Left renal cortex interstitium (tissue), 4 donors: ENCODE results near the gene CBX4. TPM values are rescaled to one million over a fixed set of nuclear protein-coding genes. Genes with fewer than 3 reads are reported as not detected.

Experiments used
- DNase-seq, 4 donors: peaks; one replicate each; pipeline ENCODE4 v3.0.0-alpha.2; 2013; ENCODE audit warnings: low read depth in 4 of 4, low spot score in 2 of 4, missing footprints in 1 of 4
- polyA plus RNA-seq, 4 donors: library from polyadenylated mRNA; unstranded; fragments of 120-200 nt; gene quantifications; one replicate each; pipeline ENCODE4 v1.2.1, GENCODE V29; 2013; ENCODE audit not compliant: insufficient read length in 4 of 4

Gene CBX4
- polyA plus RNA-seq, 4 donors, result 11.9 to 17.4 (median 14.6) TPM

DNA sequence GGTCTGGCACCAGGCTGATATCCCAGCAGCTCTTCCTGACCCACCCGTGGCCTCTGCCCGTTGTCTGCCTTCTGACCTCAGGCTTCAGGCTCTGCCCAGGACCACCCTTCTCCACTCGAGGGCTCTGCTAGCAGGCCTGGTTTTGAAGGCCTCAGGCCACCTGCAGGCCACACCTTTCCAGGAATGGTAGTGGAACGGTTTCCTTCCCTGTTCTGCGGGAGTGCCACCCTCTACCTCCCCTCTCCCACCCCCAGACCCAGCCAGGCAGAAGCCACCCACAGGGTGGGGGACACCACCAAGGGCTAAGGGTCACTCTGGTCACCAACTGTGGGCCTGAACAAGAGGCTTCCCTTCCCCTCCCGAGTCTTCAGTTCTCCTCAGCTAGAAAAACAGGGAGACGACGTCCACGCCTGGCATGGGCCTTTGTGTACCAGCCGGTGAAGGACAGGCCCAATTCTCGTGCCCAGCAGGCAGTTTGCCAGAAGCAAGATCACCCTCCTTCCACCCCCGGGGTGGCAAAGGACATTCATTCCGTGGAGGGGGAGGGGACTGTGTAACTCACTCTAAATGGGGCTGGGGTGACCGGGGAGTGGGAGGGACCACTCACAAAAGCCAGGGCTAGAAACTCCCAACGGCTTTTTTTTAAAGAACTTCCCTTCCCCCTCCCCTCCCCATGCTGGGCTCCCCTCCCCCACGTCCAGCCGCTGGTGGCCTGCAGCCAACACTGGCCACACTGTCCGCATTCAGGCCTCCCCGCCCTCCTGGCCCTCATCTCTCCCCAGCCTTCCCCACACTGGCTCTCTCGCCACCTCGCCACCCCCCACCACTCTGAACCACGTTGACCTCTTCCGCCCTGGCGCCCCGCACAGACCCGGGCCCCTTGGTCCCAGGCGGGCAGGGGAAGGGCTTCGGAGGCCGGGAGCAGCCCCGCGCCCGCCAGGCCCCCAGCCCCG, 7.7 kb downstream of the CBX4 start:
- DNase-seq, result no peak

DNA sequence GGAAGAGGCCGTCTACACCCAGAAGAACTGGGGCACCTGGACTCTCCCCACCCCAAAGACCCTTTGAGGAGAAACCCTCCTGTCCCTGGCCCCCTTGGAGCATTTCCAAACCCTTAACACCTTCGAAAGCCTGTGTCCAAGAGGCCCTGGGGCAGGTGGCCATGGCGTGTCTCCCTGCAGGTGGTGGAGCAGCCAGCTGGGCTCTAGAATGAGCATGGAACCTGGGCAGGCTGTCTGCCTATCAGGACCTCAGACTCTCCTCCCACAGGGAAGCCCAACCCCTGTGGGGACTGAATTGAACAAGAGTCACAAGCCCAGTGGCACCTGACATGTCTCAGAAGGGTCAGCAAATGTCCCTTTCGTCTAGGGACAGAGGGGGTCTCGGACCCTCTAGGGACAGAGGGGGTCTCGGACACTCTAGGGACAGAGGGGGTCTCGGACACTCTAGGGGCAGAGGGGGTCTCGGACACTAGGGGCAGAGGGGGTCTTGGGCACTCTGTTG, 8.4 kb downstream of the CBX4 start:
- DNase-seq, result no peak

DNA sequence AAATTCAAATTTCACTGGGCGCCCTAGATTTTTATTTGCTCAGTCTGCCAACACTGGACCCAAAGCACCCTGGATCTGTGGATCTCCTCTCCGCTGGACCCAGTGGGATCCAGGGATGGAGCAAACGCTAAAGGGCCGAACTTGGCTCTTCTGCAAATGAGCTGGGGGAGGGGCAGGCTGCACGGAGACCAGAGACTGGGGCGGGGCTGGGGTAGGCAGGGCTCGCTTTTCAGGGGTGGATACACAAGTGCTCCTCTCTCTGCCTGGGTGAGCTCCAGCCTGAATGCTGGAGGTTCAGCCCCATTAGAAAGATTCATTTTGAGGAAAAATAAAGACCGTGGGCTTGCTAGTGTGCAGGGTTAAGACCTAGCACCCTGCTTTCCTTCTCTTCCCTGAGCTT, 8.9 kb downstream of the CBX4 start:
- no peak for DNase-seq

DNA sequence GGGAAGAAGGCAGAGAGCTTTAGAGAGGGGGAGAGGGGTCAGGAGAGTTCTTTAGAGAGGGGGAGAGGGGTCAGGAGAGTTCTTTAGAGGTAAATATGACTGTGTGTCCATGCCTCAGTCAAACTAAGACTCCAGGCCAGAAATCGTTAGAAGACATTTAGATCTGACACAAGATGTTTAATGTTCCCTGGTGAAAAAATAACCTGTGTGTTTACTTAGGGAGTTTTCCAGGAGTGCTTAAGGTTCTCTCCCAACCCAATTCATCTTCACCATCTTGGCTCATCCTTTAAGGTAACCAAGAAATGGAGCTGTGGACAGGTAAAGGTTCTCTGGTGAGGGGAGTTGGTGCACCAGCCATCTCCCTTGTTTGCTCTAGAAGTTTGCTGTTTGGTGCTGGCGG, 9.8 kb downstream of the CBX4 start:
- DNase-seq, result no peak

DNA sequence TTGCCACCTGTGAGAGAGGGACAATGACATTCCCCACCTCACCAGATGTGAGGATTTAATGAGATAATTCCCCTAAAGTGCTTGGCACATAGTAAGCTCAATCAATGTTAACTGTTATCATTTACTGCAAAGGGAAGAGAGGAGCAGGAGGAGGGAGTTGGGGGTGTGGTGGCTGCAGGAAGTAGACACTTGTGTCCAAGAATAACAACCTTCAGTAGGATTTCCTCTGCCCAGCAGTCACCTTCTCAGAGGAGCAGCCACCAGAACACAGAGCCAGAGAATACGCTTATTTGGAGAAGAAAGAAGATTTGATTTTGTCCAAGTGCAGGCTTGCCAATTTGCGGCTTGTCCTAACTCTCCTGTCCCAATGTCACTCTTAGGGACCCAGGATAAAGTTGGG, 10.2 kb downstream of the CBX4 start:
- no peak for DNase-seq

DNA sequence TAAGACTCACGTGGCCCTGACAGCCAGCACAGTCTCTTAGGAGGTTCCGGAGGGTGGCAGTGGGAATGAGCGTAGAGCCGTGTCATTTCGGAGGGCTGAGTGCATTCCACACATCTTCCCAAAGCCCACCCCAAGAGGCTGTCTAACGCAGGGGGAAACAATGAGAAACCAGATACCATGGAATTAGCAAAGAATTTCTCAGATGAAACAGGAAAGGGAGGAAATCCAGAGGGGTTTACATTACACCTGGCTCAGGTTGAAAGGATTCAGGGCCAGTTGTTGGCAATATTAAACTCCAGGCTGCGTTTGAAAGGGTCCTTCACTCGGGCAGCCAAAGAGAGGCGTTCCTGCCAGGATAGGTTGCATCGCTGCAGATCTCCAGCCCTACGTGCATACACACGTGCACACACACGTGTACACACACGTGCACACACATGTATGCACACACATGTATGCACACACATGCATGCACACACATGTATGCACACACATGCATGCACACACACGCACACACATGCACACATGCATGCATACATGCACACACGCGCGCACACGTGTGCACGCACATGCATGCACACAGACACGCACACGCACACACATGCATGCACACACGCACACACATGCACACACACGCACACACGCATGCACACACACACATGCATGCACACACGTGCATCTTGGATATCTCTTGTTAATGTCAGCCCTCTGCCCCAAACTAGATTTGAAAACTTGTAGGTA, 12.2 kb downstream of the CBX4 start:
- no peak for DNase-seq

DNA sequence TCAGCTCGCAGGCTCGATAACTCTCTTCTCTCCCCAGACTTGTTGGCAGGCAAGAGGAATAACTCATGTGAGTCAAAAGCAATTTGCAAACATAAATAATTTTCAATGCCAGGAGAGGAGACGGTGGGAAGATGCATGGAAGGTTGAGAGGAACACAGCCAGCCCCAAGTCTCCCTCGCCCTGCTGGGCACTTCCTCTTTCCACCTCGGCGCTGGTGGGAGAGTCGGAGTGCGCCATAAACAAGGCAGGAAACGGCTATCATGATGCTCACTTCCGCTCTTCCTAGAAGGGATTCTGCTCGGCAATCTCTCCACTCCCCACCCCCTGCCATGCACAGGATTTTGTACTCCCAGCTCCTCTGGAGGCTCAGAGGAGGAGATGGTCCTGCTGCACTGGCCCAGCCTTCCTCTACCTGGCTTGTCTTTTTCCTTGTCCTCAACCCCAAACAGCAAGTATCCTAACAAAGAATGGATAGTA, 13.0 kb downstream of the CBX4 start:
- DNase-seq, result no peak

DNA sequence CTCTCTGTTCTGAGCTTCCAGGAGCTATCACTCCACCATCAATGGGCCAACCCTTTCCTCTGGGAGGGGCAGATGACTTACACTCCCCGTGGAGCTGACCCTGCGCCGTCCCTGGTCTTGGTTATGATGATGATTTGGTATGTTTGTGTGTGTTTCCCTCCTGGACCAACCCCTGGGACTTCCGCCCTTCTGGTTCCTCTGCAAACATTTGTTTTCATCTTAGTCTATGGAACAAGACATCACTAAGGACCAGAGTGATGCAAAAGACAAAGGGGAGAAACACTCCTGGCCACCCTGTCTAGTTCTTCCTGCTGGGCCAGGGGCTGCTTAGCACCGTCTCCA, 13.7 kb downstream of the CBX4 start:
- no peak for DNase-seq

DNA sequence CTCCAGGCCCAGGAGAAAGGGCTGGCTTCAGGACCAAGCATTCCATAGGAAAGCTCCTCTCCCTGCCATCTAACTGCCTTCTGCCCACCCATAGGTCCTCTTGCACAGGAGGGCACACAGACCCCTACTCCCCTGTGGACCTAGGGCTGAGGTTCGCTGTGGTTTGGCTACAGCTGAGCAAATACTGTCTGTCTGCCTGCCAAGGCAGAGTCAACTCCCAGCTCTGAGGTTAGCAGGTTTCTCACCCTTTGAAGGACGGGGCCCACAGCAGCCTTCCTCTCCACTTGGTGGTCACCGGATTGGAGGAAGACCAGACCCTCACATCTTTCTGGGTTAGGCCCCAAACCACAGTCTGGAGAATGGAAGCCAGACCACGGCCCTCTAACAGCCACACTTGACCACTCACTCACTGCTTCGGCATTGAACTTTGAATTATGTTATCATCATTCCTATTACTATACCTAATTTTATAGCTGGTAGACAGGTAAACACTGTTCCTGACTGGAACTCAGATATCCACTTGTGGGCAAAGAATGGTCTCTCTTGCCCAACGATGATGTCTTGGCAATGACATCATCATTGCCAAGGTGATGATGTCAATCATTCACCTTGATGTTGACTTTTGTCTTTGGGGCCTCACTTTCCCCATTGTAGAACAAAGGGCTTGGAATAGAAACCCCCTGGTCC, 14.2 kb downstream of the CBX4 start:
- DNase-seq, result no peak

DNA sequence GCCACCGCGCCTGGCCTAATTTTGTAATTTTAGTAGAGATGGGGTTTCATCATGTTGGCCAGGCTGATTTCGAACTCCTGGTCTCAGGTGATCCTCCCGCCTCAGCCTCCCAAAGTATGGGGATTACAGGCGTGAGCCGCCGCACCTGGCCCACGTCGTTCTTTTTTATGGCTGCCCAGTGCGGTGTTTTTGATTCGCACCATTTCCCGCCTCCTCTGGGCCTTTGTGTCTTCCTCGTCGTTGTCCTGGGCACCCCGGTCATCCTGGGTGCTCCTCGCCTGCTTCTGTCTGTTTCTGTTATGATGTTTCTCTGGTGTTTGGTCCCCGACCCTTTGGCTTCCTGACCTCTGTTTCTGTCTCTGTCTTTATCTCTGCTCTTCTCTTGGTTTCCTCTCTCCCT, 15.0 kb downstream of the CBX4 start:
- no peak for DNase-seq

DNA sequence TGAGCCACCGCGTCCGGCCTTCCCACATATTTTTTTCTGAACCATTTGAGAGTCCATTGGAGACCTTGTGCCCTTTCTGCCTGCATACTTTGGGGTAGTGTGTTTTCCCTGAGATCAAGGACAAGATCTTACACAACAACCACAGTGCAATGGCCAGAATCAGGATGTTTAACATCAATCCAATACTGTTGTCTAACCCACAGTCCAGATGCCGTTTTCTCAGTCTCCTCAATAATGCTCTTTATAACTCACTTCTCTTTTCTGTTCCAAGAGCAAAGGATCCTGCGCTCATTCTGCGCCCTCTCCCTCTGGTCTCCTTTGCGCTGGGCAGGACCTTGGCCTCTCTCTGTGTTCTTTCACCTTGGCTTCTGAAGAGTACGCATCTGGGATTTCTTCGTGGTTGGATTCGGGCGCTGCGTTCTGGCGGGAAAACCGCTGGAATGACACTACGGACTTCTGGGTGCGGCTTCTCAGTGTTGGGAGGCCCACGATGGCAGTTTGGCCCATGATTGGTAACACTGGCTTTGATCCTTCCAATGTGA, 16.6 kb downstream of the CBX4 start:
- DNase-seq, result no peak

DNA sequence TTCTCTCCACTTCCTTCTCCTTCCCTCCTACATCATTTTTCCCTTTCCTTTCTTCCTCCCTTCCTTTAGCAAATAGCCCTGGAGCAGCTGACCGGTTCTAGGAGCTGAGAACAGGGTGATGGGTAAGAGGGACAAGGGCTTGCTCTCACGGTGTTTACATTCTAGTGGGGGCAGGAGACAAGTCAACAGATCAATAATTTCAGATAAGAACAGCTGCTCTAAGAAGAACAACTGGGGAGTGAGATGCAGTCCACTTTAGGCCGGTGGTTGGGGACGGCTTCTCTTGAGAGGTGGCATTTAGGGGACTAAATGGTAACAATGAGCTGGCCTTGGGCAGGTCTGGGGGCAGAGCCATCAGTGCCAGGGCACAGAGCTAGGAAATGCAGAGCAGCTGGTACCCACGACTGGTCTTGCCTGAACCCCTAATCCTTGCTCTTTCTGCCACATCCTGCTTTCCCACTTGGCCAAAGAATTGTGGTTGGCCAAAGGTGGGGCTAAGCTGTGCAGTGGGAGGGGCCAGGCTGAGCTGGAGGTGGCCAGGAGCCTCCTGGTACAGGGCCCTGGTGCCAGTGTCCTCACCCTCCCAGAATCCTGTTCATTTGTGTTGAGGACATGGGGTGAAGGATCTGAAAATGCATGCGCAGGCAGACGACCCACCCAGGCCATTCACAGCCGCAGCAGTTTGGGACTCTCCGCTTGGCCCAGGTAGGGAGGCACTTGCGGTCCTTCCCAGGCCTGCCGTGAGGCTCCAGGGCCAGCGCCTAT, 17.7 kb downstream of the CBX4 start:
- no peak for DNase-seq

DNA sequence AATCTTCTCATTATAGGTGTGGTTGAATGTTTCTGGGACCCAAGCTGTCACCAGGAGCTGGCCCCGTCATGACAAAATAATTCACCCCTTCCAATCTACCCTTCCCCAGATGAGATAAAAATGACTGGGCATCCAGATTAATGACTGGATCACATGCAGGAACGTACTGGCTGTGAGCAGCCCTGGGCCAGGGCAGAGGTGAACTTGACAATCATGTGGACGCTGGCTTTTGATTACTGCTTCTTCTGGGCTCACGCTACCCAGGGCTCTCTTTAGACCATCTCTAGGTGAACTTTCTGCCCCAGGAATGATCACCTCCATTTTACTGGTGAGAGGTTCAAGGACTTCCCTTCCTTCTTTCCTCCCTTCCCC, 18.3 kb downstream of the CBX4 start:
- no peak for DNase-seq

DNA sequence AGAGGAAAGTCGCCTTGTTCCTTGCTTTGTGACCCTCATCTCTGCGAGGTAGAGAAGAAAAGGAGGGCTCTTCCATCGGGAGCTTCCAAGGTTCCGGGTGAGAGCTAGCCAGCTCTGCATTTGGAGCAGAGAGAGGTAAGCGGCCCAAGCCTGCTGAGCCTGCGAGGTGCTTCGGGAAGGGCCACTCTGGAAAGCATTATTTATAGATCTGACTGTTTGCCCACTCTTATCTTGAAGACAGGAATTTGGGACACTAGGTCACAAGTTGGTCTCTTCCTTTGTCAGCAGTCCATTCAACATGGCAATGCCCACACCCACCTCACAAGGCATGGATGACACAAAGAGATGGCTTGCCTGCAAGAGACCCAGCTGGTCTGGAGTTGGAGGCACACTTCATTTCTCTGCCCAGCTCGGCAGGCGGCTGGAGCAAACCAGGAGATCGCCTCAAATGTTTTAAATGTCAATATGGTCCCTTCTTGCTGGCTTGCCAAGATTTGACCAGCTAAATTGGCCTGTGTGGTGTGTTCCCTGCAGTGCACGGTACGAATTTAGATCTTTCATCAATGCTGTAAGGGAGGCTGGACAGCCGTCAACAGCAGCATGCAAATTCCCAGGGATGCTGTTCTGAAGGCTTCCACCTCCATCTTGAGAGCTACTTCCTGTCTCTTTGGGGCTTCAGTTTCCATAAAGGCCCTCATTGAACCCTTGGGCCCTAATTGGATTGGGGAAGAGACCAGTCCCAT, 19.5 kb downstream of the CBX4 start:
- DNase-seq, result no peak

DNA sequence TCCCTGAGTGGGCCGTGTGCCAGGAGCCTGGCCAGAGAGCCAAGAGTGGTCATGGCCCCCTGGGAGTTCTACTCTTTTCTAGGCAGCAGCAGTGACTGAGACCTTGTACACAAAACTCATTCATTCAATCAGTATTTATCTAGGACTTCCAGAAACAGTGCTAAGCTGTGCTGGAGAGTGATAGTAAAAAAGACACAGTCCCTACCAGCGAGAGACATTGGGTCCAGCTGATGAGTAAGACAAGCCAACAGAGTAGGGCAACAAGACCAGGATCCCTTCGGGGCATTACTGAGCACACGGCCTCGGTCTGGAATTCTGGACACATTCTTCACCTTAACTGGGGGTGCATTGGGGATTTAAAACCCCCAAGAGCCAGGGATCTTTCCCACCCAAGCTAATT, 20.2 kb downstream of the CBX4 start:
- DNase-seq, result no peak

DNA sequence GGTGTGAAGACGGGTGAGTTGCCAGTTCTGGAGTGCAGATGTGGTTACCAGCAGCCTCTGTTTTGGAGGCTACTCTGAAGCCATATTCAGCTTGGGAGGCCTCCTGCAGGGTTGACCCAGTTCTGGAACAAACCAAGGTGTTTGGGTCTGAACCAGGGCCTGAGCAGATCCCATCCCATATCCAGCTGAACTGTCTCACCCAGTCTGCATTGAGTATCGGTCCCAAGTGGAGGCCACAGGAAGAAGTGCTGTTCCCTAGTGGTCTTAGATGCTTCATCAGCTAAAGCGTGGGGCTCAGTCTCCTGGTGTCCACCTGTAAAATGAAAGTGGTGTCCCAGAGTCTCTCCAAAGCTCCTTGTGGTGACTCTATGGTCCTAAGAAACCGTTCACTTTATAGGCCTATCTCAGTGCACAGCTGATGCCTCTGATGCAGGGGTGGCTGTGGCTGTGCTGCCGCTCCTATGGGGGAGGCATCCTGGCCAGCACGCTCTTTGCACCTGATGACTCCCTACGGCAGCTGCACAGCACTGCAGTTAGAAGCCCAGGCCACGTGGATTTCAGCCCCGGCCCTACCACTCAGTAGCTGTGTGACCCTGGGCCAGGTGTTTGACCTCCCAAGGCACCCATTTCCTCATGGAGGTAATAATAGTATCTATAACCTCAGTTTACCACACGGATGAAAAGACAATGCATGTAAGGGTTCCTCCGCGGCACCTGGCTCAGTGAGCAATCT, 21.0 kb downstream of the CBX4 start:
- DNase-seq, result no peak

DNA sequence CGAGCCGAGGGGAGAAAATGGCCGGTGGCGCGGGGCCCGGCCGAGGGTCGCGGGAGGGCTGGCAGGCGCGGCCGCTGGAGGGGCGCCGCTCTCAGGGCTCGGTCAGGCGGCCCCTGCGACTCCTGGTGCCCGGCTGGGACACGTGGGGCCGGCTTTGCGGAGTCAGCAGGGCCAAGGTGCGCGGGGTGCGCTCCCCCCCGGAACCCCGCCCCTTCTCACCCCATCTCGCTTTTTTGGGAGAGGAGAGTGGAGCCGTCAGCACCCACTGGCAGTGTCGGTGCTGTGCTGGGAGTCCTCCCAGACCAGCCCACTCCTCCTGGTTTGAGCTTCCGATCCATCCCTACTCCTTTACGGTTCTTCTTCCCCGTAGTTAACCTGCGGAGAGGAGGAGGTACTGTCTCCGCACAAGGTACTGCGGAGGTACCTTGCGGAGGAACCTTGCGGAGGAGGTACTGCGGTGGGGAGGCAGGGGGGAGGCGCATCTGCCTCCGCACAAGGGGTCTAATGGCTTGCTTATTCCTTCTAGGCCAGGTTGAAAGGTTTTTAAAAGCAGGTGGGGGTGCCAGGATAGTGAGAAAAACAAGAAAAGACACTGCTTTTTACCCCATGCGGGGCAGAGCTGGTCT, 23.3 kb downstream of the CBX4 start:
- no peak for DNase-seq
